T-helper 1 cell (primary cell): ENCODE results near the gene ADRA2C.

ENCODE experiments used
- DNase-seq, 5 donors: peaks; one replicate each; pipeline ENCODE4 v3.0.0-alpha.2; 2012 to 2020

ADRA2C gene

GRCh38 chr4:3762753-3763549 lies 3.2 kb upstream of the ADRA2C start:
- no peak for DNase-seq

- DNase-seq = no peak
Observed at GRCh38 chr4:3765271-3766035, 732 bp upstream of the ADRA2C start.

DNA sequence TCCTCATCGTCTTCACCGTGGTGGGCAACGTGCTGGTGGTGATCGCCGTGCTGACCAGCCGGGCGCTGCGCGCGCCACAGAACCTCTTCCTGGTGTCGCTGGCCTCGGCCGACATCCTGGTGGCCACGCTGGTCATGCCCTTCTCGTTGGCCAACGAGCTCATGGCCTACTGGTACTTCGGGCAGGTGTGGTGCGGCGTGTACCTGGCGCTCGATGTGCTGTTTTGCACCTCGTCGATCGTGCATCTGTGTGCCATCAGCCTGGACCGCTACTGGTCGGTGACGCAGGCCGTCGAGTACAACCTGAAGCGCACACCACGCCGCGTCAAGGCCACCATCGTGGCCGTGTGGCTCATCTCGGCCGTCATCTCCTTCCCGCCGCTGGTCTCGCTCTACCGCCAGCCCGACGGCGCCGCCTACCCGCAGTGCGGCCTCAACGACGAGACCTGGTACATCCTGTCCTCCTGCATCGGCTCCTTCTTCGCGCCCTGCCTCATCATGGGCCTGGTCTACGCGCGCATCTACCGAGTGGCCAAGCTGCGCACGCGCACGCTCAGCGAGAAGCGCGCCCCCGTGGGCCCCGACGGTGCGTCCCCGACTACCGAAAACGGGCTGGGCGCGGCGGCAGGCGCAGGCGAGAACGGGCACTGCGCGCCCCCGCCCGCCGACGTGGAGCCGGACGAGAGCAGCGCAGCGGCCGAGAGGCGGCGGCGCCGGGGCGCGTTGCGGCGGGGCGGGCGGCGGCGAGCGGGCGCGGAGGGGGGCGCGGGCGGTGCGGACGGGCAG lies 792 bp downstream of the ADRA2C start:
- no peak for DNase-seq

GRCh38 chr4:3767570-3768288 lies 1.5 kb downstream of the ADRA2C start:
- no peak for DNase-seq

DNA sequence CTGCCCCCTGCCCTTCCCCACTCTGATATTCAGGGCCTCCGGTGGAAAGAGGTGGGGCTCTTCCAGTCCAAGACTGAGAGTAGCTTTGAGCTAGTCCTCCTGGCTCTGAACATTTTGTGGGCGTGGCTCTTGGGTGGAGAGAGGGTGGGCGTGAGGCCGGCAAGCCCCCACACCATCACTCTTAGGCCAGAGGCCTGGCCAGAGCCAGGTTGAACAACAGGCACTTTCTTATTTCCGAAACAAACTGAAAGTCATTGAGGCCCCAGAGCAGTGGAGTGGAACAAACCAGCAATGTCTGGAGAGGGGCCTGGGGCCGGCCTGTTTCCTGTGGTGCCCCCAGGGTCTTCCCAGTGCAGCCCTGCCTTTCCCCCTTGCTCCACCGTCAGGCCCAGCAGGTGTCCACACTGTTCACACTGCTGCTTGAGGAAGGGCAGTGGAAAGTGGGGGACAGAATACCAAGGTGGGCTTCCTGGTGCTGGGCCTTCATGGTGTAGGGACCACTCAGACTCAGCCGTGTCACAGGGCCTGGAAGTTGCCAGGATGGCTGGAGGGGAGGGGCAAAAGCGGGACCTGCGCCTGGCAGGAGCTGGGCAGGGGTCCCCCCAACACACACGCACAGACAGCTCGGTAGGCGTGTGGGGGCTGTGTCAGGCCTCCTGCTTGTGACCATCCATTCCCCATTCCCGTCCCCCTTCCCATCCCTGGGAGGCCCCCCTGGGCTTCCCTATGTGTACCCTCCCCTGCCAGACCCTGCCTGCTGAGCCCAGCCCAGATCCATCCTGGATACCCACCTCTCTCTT lies 2.9 kb downstream of the ADRA2C start:
- no peak for DNase-seq

- DNase-seq = no peak
Observed at GRCh38 chr4:3769642-3770184, 3.5 kb downstream of the ADRA2C start.

- no peak for DNase-seq
Observed at GRCh38 chr4:3770323-3771163, 4.4 kb downstream of the ADRA2C start.

GRCh38 chr4:3771164-3771809 lies 5.1 kb downstream of the ADRA2C start:
- DNase-seq = no peak

DNA sequence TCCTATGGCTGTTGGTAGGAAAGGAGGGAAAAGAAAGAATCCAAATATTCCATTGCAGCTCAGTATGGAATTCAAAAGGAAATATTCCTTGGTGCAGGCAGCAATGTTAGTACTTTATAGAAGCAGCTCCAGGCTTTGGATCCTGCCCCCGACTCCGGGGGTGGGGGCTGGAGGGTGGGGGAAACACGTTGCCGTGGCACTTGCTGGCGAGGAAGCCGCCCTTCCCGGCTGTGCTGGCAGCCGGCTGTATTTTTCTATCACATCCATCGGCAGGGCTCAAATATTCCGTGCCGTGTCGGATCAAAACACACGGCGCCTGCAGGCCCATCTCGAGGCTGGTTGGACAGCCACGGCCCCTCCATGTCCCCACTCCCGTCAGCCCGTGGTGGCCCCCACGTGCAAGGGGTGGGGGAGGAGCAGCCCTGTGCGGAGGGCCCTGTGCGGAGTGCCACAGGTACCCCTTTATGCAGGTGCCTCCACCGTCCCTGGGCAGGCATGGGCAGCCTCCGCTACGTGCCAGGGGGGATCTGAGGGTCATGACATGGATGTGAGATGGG lies 5.8 kb downstream of the ADRA2C start:
- no peak for DNase-seq

DNA sequence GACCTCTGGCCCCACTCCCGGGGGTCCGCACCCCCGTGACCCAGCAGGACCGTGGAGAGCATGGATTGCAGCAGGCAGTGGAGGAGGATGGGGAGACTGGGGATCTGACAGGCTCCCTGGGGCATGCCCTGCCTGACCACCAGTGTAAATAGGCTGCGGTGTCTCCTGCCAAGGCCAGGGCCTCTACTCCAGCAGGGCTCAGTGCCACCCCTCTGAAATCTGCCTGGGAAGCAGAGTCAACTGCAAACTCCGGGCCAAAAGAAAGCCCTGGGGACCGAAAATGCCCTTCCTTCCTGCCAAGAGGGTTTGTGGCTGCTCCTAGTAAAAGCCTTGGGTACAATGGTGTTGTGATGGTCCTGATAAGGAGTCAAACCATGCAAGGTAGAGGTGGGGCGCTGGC lies 6.4 kb downstream of the ADRA2C start:
- no peak for DNase-seq

GRCh38 chr4:3773552-3774001 lies 7.4 kb downstream of the ADRA2C start:
- no peak for DNase-seq

GRCh38 chr4:3774253-3774883 lies 8.2 kb downstream of the ADRA2C start:
- no peak for DNase-seq

GRCh38 chr4:3775005-3775404 lies 8.8 kb downstream of the ADRA2C start:
- no peak for DNase-seq

- DNase-seq = no peak
Observed at GRCh38 chr4:3775576-3775975, 9.4 kb downstream of the ADRA2C start.

DNA sequence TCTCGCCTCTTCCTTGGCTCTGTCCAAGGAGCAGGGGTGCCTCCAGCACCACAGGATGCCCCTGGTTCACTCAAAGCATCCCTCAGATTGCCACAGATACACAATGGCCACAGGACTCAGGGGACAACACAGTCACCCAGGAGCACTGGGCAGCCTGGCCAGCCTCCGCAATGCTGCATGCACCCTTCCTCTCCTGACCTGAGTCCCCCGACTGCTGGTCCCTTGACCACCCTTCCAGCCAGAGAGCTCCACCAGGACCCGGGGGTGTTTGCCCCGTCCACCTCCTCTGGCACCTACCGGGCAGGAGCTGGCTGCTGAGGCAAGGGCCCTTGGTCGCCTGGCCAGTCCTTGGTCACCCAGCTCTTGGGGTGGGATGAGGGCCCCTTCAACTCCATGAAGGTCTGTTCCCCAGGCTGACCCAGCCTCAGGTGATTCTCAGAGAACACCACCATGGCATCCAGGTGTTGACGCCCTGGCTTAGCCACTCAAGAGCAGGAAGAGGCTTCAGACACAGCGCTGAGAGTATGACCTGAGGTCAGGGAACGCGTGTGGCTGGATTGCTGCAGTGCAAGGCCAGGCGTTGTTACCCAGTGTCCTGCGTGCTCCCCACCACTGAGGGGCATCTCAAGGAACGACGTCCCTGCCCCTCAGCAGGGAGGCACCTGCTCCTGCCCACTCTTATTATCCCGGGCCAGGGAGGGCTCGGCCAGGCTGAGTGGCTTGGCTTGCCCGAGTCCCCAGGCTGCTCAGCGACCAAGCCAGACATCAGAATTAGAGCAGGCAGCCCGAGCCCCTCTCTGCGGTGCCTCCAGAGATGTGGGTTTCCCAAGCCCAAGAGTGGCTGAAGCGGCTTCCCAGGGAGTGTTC lies 10.2 kb downstream of the ADRA2C start:
- no peak for DNase-seq

DNA sequence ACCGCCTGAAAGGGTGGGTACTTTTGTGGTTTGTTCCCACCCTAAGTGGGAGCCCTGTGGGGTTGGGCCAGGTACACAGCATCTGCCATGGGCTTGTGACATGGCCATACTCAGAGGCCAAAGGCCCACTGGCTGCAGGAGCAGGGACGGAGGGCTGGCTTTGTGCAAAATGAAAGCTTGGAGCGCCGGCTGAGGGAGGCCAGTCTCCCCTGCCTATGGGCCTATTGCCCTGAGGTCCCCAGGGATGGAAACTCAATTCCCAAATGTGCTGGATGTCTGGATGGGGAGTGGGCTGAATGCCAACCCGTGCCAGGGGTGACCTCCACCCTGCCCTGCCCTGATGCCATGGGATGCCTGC lies 10.8 kb downstream of the ADRA2C start:
- DNase-seq = no peak

GRCh38 chr4:3777669-3778068 lies 11.5 kb downstream of the ADRA2C start:
- no peak for DNase-seq

- no peak for DNase-seq
Observed at GRCh38 chr4:3779509-3779908, 13.3 kb downstream of the ADRA2C start.
